ENCODE results near the gene CLBA1.

The CLBA1 gene

DNA sequence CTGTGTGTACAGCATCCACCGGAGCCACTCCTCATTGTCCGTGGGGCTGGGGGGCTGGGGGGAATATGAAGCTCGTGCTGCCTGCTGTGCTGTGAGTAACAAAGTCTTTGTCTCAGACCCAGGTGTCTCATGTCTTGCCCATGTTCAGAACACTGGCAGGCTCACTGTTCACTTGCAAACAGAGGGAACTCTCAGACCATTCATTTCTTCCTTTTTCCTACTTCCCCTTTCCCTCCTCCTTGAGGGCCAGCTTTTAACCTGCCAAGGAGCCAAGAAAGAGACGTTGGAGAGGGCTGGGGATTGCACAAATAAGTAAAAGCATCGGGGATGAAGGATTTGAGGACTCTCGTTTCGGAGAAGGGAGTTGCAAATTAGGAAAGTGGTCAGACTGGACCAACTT, 58.1 kb downstream of the CLBA1 start:
- TF ChIP-seq TAF1 (IDR thresholded peaks at IDR 0.05; ENCODE audit: borderline replicate concordance, low read depth, low read length): no peak
- TF ChIP-seq POLR2A (IDR thresholded peaks at IDR 0.05; ENCODE audit: low read depth, low read length): no peak
- TF ChIP-seq POLR2AphosphoS5 (IDR thresholded peaks at IDR 0.05; ENCODE audit: low read depth, low read length): no peak
- no peak for FAIRE-seq
- DNase-seq (ENCODE audit: insufficient read length): no peak
